GM23338 (cell line): Measurements from ENCODE around the gene SCCPDH. TPM values are rescaled to one million over a fixed set of nuclear protein-coding genes. Genes with fewer than 3 reads are reported as not detected.

Experiments
- ATAC-seq: fragments of 200-7000 bp; cut with Tn5 transposase; 3 replicates; pipeline ENCODE4 v1.9.1; 2020
- DNase-seq: peaks from one replicate; pipeline ENCODE4 v3.0.0-alpha.2; 2015; ENCODE audit warnings: low spot score
- H2AFZ ChIP-seq: fragments of 200-600 bp; sonication (generic); 2 replicates; pipeline ENCODE4 v1.8.0; 2016; ENCODE audit warnings: antibody characterized with exemption, mild to moderate bottlenecking, moderate library complexity
- H3F3A ChIP-seq: fragments of 200-600 bp; sonication (generic); replicated peaks from 2 replicates; pipeline ENCODE4 v1.8.0; 2017; ENCODE audit warnings: antibody characterized with exemption, mixed run types, low read depth
- H3K27ac ChIP-seq: fragments of 200-600 bp; sonication (generic); 2 replicates; pipeline ENCODE4 v1.6.1; 2016; ENCODE audit warnings: low read depth
- H3K27me3 ChIP-seq: fragments of 200-600 bp; sonication (generic); 2 replicates; pipeline ENCODE4 v1.8.0; 2016; ENCODE audit warnings: mild to moderate bottlenecking, mixed run types, moderate library complexity; ENCODE audit not compliant: insufficient read depth
- H3K36me3 ChIP-seq: fragments of 200-600 bp; sonication (generic); 2 replicates; pipeline ENCODE4 v1.8.0; 2016; ENCODE audit warnings: mild to moderate bottlenecking; ENCODE audit not compliant: insufficient read depth
- H3K4me1 ChIP-seq: fragments of 200-600 bp; sonication (generic); 2 replicates; pipeline ENCODE4 v1.8.0; 2016; ENCODE audit warnings: mild to moderate bottlenecking, moderate library complexity; ENCODE audit not compliant: insufficient read depth
- H3K4me2 ChIP-seq: fragments of 200-600 bp; sonication (generic); 2 replicates; pipeline ENCODE4 v1.7.1; 2017; ENCODE audit warnings: mixed run types
- H3K4me3 ChIP-seq: fragments of 200-600 bp; sonication (generic); 2 replicates; pipeline ENCODE4 v1.6.1; 2016; ENCODE audit warnings: mixed run types
- H3K79me2 ChIP-seq: fragments of 200-600 bp; sonication (generic); replicated peaks from 2 replicates; pipeline ENCODE4 v1.8.0; 2017; ENCODE audit warnings: mild to moderate bottlenecking; ENCODE audit not compliant: insufficient read depth
- H3K9me2 ChIP-seq: fragments of 200-600 bp; sonication (generic); 2 replicates; pipeline ENCODE4 v1.8.0; 2017; ENCODE audit not compliant: insufficient read depth
- H4K20me1 ChIP-seq: fragments of 200-600 bp; sonication (generic); replicated peaks from 2 replicates; pipeline ENCODE4 v1.8.0; 2017; ENCODE audit warnings: mild to moderate bottlenecking; ENCODE audit not compliant: insufficient read depth
- H3K27ac Mint-ChIP-seq: 2 replicates; pipeline ENCODE4 v1.8.0; 2020; ENCODE audit warnings: inconsistent platforms, mild to moderate bottlenecking, moderate library complexity, mixed read lengths
- H3K27me3 Mint-ChIP-seq: 3 replicates; pipeline ENCODE4 v1.8.0; 2022; ENCODE audit warnings: low read depth, mild to moderate bottlenecking, moderate library complexity, mixed read lengths, inconsistent platforms; ENCODE audit not compliant: insufficient read depth, poor library complexity
- H3K36me3 Mint-ChIP-seq: 3 replicates; pipeline ENCODE4 v1.8.0; 2021; ENCODE audit warnings: low read depth, mild to moderate bottlenecking, inconsistent platforms, moderate library complexity, mixed read lengths
- H3K4me1 Mint-ChIP-seq: 3 replicates; pipeline ENCODE4 v1.8.0; 2020; ENCODE audit warnings: mild to moderate bottlenecking, inconsistent platforms, mixed read lengths
- H3K4me3 Mint-ChIP-seq: 3 replicates; pipeline ENCODE4 v1.8.0; 2021; ENCODE audit warnings: moderate library complexity, mild to moderate bottlenecking, inconsistent platforms, mixed read lengths
- H3K9me3 Mint-ChIP-seq: 3 replicates; pipeline ENCODE4 v1.8.0; 2020; ENCODE audit warnings: moderate library complexity, mild to moderate bottlenecking, inconsistent platforms, mixed read lengths
- CREB1 ChIP-seq: fragments of 250-450 bp; sonication (Bioruptor Pico); IDR thresholded peaks from 2 replicates; pipeline ENCODE4 v1.5.0; 2020; ENCODE audit warnings: low read depth, mild to moderate bottlenecking, moderate library complexity
- CTCF ChIP-seq, 2 experiments: fragments of 200-600 bp in 1 of 2; sonication (generic) in 1 of 2; conservative IDR thresholded peaks; 2 replicates each; pipeline versions ENCODE4 v1.5.1 to v1.6.1; 2016 to 2017; ENCODE audit warnings: antibody characterized with exemption in 2 of 2, low read depth in 2 of 2, mild to moderate bottlenecking in 2 of 2, moderate library complexity in 1 of 2
- ETS1 ChIP-seq: IDR thresholded peaks from 2 replicates; pipeline ENCODE4 v1.6.1; 2016; ENCODE audit warnings: antibody characterized with exemption
- NANOG ChIP-seq: IDR thresholded peaks from 2 replicates; pipeline ENCODE4 v1.6.1; 2016; ENCODE audit warnings: antibody characterized with exemption, borderline replicate concordance
- REST ChIP-seq: IDR thresholded peaks from one replicate; pipeline ENCODE4 v1.6.1; 2018; ENCODE audit warnings: antibody characterized with exemption; ENCODE audit not compliant: unreplicated experiment
- STAT1 ChIP-seq: IDR thresholded peaks from one replicate; pipeline ENCODE4 v1.6.1; 2016; ENCODE audit warnings: antibody characterized with exemption; ENCODE audit not compliant: unreplicated experiment
- polyA plus RNA-seq: library from polyadenylated mRNA; unstranded; fragments of >200 nt; fragmentation: Nextera tagmentation; extraction: Ambion mirVana; gene quantifications from 2 replicates; pipeline ENCODE4 v1.2.1, GENCODE V29; 2016
- total RNA-seq: library from RNA; depleted of rRNA; stranded (reverse); fragments of >200 nt; shearing (Covaris generic); gene quantifications from 2 replicates; pipeline ENCODE4 v1.2.3, GENCODE V29; 2014

SCCPDH gene
- total and polyA plus RNA-seq, 2 experiments from 2014 or later: 14.4 to 18.8 TPM

- Histone ChIP-seq H3K4me1 (no peaks in the 10 kb centered on the region), H3K27ac (no peak overlapping the region), H3K79me2 (no peaks in the 10 kb centered on the region), H4K20me1 (no peaks in the 10 kb centered on the region), H3K4me2 (no peak overlapping the region), H3K36me3 (no peaks in the 10 kb centered on the region), H3K27me3 (no peaks in the 10 kb centered on the region), H2AFZ (no peak overlapping the region), H3K4me3 (no peak overlapping the region), H3F3A (no peaks in the 10 kb centered on the region), H3K9me2 (no peaks in the 10 kb centered on the region)
- Mint-ChIP-seq H3K27me3 (peaks cover 2% of the 10 kb centered on the region), H3K9me3 (no peaks in the 10 kb centered on the region; the same call in 2 of the 3 replicates), H3K36me3 (no peaks in the 10 kb centered on the region), H3K27ac (no peak overlapping the region), H3K4me1 (no peaks in the 10 kb centered on the region), H3K4me3 (no peak overlapping the region)
- DNase-seq: no peak
- ATAC-seq: no peak
- TF ChIP-seq NANOG: no peak
- TF ChIP-seq STAT1: no peak
- TF ChIP-seq REST: no peak
- no peak for TF ChIP-seq ETS1
Observed at GRCh38 chr1:246683521-246683920, 40.7 kb upstream of the SCCPDH start.

GRCh38 chr1:246687002-246687401, 37.2 kb upstream of the SCCPDH start:
- TF ChIP-seq CREB1 (CRISPR knock-in tag) (no peak), CTCF (conservative IDR thresholded peaks at IDR 0.05; ENCODE audit: low read depth in 2 of 2) (peak; percentile 46 to 60)
- no peaks in the 10 kb centered on the region for H4K20me1 ChIP-seq
- no peaks in the 10 kb centered on the region for H3K36me3 Mint-ChIP-seq
- DNase-seq: peak; percentile 66
- H2AFZ ChIP-seq: no peak overlapping the region
- H3K27me3 ChIP-seq: no peaks in the 10 kb centered on the region
- peaks cover 4% of the 10 kb centered on the region for H3K27me3 Mint-ChIP-seq
- no peaks in the 10 kb centered on the region for H3K79me2 ChIP-seq
- H3K9me3 Mint-ChIP-seq: peaks cover 8% of the 10 kb centered on the region
- H3K4me1 ChIP-seq: no peaks in the 10 kb centered on the region
- no peaks in the 10 kb centered on the region for H3K9me2 ChIP-seq
- H3K4me3 ChIP-seq: no peak overlapping the region
- peak; percentile 72 for ATAC-seq
- no peak overlapping the region for H3K27ac Mint-ChIP-seq
- no peak overlapping the region for H3K4me3 Mint-ChIP-seq
- H3K36me3 ChIP-seq: no peaks in the 10 kb centered on the region
- H3F3A ChIP-seq: no peaks in the 10 kb centered on the region
- H3K4me1 Mint-ChIP-seq: no peaks in the 10 kb centered on the region
- no peak overlapping the region for H3K27ac ChIP-seq
- H3K4me2 ChIP-seq: no peak overlapping the region
